HG02870 (cell line): ENCODE measurements around the gene PALS1.
"Not testable (repeated sequence)": the region's sequence is repeated elsewhere in the genome, so short reads cannot be mapped to it uniquely, and the experiment has no call there.

Experiments
- ATAC-seq: cut with Tn5 transposase; IDR thresholded peaks from one replicate; pipeline ENCODE4 v1.9.1; 2021; ENCODE audit warnings: mild to moderate bottlenecking, moderate library complexity; ENCODE audit not compliant: unreplicated experiment

PALS1 gene

GRCh38 chr14:67253076-67253635, 11.9 kb downstream of the PALS1 start:
- ATAC-seq: no peak

- ATAC-seq: no peak
Observed at GRCh38 chr14:67257906-67258305, 16.7 kb downstream of the PALS1 start.

DNA sequence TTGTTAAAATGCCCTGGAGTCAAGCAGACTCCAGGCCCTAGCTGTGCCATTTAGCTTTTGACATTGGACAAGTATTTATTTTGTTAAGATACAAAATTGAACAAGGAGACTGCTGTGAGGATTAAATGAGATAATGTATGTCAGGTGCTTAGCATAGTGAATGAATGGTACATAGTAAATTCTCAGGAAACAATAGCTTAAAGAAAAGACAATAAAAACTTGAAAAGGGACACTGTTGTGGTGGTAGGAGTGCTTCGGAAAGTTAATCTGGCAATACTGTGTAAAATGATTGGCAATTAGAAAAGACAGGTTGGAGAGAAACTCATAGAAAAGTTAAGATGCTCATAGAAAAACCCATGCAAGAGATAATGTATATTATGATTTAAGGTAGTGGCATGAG, 19.7 kb downstream of the PALS1 start:
- no peak for ATAC-seq

DNA sequence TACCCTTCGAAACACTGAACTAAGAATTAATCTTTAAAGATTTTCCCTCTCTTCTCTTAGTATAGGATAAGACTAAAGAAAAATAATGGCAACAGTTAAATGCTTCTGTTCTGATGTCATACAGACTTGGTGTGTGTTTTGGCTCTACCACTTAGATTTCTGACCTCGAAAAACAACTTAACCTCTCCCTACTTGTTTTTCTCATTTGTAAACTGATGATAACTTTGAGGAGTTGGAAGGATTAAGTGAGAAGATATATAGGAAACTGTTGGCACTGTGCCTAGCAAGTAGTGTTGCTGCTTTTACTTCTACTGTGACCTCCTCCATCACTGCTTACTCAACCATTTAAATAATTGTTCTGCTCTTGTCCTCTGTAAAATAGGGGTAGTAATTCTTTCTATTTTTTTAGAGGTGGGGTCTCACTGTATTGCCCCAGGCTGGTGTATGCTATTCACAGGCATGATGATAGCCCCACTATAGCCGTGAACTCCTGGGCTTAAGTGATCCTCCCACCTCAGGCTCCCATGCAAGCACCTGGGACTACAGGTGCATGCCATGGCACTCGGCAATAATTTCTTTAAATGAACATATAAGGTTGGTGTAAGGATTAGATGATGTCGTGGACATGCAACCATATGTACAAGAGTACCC, 22.4 kb downstream of the PALS1 start:
- no peak for ATAC-seq

- ATAC-seq: no peak
Observed at GRCh38 chr14:67265131-67265530, 23.9 kb downstream of the PALS1 start.

DNA sequence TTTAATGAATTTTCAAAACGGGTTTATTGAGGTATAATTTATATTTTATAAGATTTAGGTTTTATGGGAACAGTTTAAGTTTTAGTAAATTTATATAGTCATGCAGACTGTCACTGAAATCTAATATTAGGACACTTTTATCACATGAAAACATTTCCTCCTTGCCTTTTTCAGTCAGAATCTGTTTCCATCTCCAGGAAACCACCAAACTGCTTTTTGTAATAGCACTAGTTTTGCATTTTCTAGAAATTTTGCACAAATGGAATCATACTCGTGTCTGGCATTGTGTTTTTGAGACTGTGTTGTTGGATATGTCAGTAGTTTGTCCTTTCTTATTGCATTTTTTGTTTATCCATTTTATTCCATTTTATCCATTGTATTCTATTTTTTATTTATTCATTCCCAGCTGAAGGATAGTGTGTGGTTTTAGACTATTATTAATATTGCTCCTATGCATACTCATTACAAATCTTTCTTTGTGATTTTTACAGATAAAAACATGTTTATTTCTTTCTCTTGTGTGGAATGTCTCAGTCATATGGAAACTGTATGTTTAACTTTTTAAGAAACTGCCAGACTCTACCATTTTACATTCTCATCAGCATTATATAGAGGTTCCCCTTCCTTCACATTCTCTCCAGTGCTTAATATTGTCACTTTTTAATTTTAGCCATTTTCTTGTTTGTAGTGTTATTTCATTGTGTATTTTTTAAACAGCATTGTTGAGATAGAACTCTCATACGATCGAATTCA, 26.5 kb downstream of the PALS1 start:
- no peak for ATAC-seq

- no peak for ATAC-seq
Observed at GRCh38 chr14:67268426-67269150, 27.4 kb downstream of the PALS1 start.

- no peak for ATAC-seq
Observed at GRCh38 chr14:67269298-67270060, 28.2 kb downstream of the PALS1 start.

- no peak for ATAC-seq
Observed at GRCh38 chr14:67270145-67270753, 29.0 kb downstream of the PALS1 start.

DNA sequence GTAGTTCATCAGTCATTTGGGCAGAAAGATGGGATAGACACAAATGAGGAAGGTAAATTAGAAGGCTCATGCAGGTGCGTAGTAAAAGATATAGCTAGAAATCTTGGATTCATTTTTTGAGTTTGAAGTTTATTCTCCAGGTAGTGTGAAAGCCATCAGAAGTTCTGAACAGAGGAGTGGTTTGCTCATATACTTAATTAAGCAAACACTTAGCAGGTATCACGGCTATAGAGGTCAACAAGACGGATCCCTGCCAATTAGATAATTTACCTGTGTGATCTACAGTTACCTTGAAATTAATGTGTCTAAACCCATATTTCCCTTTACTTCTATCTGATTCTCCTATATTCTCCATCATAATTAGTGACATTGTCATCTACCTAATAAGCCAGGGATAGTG, 29.7 kb downstream of the PALS1 start:
- ATAC-seq: no peak

- not testable (repeated sequence) for ATAC-seq
Observed at GRCh38 chr14:67273281-67273680, 32.0 kb downstream of the PALS1 start.

DNA sequence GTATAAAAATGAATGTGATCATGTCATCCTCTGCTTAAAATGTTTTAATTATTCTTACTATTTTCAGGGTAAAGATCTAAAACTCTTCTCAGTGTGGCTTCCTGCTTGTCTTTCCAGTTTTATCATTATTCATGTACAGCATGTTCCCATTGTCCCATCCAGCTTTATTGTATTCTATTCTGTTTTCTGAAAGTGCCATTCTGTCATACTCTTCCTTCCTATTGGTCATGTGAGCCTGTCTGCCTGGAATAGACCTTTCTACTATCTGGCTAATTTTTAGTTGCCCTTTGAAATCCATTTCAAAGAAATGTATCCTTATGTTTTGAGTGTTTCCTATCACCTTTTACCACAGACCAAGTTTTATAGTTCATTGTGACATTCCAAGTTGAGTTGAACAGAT, 34.9 kb downstream of the PALS1 start:
- no peak for ATAC-seq

DNA sequence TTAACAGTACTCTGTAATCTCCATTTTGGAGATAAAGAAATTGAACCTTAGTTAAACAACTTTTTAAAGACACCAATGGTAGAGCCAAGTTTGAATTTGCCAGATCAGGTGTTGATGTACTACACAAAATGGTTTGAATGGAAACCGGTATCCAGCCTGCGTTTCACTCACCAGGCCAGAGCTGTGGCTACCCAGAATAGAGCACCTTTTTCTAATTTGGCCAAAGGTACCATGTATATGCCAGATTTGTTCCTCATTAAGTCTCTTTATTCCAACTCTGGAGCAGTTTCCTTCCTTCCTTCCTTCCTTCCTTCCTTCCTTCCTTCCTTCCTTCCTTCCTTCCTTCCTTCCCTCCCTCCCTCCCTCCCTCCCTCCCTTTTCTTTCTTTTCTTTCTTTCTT, 39.3 kb downstream of the PALS1 start:
- no peak for ATAC-seq

DNA sequence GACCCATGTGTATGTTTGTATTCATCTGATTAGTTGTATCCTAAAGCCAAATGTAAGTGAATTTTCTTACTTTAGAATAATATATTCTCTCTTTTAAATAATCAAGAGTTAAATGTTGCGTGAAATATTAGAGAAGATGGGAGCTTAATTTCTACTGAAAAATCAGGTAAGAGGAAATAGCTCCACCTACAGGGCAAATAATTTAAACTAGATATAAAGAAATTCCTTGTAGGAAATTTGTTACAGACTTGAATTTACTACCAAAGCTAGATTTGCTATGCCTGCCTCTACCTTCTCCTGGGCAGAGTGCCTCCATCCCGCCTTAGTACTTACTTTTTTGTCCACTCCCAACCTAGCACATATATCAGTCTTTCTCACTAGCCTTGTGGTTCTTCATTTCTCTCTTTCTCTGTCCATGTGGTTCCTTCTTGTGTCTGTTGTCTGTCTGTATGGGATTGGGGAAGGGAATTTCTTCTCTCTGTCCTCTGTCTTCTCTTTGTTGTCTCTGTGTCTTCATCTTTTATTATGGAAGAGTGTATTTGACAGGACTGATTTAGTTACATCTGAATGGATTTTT, 44.7 kb downstream of the PALS1 start:
- no peak for ATAC-seq
